Fibroblast of mammary gland (primary cell): ENCODE results near the gene COX17.
A peak's percentile ranks its signal among the peaks of the same experiment; 100 is the strongest.

ENCODE experiments used
- DNase-seq: peaks from one replicate; pipeline ENCODE4 v3.0.0-alpha.2; 2010; ENCODE audit warnings: low read depth
- H3K4me3 ChIP-seq: 2 replicates; pipeline ENCODE4 v1.5.1; 2011; ENCODE audit warnings: low read depth, mild to moderate bottlenecking, low read length, moderate library complexity; ENCODE audit not compliant: control insufficient read depth
- TF ChIP-seq, protein P1 (sequence below): conservative IDR thresholded peaks from 2 replicates; pipeline ENCODE4 v1.5.1; 2011; ENCODE audit warnings: low read depth, low read length, inconsistent platforms; ENCODE audit not compliant: control insufficient read depth, insufficient read depth

COX17 gene

DNA sequence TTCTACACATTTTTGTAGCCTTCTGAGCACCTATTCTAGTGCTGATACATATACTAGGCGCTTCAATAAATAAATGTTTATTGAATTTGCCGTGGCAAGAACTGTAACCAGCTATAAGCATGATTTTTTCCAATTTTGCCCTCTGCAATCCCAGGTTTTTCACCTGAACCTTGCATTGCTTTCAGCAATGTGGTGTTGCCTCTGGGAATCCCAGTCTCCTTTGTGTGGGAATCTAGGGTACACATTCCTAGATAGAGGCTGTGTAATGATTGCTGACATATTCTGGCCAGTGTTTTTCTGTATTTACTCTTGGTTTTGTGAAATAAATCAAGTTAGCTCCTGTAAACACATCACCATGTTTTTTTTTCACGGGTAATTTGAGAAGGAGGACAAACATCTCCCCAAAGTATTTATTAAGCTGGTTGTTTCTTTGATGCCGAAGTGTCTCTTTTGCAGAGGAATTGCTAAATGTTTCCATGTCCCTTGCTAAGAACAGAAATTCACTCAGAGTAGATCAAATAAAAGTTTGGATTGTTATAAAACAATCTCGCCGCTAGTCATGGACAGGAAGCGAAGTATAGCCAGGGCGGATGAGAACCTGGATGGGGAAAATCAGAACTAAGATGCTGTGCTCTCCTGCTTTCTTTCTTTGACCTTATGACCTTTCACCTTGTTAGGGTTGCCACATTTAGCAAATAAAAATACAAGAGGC is 26.8 kb upstream of the COX17 start:
- DNase-seq, result no peak
- TF ChIP-seq, protein P1, sequence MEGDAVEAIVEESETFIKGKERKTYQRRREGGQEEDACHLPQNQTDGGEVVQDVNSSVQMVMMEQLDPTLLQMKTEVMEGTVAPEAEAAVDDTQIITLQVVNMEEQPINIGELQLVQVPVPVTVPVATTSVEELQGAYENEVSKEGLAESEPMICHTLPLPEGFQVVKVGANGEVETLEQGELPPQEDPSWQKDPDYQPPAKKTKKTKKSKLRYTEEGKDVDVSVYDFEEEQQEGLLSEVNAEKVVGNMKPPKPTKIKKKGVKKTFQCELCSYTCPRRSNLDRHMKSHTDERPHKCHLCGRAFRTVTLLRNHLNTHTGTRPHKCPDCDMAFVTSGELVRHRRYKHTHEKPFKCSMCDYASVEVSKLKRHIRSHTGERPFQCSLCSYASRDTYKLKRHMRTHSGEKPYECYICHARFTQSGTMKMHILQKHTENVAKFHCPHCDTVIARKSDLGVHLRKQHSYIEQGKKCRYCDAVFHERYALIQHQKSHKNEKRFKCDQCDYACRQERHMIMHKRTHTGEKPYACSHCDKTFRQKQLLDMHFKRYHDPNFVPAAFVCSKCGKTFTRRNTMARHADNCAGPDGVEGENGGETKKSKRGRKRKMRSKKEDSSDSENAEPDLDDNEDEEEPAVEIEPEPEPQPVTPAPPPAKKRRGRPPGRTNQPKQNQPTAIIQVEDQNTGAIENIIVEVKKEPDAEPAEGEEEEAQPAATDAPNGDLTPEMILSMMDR, result no peak
- no peak overlapping the region for H3K4me3 ChIP-seq

- H3K4me3 ChIP-seq, result peak within 1 kb of the TSS; percentile 56
These were observed 25.6 kb upstream of the COX17 start, which contains the start of gene CFAP91 for GRCh38 chr3:119702530-119703527. Gene CFAP91, plus strand, starts transcription at chr3:119703022. Its CDS starts 77 bp downstream, at chr3:119703099.

DNA sequence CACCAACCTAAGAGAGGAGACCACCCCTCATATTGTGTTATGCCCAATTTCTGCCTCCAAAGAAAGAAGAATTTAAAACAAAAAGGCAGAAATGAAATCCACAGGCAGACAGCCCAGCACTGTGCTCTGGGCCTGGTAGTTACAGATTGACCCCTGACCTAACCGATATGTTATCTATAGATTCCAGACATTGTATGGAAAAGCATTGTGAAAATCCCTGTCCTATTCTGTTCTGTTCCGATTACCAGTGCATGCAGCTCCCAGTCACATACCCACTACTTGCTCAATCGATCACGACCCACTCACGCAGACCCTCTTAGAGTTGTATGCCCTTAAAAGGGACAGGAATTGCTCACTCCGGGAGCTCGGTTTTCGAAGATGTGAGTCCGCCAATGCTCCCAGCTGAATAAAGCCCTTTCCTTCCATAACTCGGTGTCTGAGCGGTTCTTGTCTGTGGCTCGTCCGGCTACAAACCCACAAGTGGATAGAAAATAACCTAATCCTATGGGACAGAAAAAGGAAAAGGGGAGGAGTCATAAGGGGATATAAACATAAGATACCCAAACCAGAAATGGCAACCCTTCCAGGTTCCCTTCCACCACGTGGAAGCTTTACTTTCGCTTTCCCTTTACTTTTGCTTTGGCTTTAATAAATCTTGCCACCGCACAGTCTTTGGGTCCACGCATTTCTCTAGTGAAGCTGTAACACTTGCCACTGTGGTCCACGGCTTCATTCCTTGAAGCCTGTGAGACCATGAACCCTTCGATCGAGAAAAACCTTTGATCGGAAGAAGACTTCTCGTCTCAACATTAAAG is 23.9 kb upstream of the COX17 start:
- TF ChIP-seq, protein P1, result no peak
- no peak for DNase-seq
- no peak overlapping the region for H3K4me3 ChIP-seq

More at GRCh38 chr3:119702530-119703527, 25.6 kb upstream of the COX17 start, which contains the start of gene CFAP91:
- TF ChIP-seq, protein P1, result no peak
- peak; percentile 88 for DNase-seq

DNA sequence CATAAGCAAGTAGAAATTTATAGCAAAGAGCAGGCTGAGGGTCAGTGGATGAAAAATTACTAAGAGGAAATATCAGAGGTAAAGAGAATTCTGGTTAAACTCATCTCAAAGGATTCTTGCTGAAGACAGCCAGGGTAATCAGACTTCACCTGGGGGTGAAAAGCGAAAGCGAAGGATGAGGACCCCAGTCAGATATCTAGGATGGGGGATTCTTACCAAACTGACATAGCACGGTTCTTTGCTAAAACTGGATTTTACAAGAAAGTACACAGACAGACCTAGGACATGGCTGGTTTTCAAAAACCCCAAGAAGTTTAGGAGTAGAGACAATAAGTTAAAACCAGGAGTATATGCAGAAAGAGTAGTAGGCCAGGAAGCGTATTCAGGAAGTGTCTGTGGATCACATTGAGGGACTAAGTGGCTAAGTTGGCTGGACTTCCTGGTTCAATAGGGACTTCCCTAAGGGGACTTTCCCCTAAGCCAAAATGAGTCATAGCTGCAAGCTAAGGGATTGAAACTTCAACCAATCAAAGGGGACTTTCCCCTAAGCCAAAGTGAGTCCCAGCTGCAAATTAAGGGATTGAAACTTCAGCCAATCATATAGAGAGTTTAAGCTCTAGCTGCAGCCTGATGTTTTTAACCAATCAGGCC is 23.2 kb upstream of the COX17 start:
- H3K4me3 ChIP-seq, result no peak overlapping the region
- TF ChIP-seq, protein P1, result no peak
- DNase-seq, result peak; percentile 61

- DNase-seq, result no peak
- TF ChIP-seq, protein P1, result no peak
- H3K4me3 ChIP-seq, result no peak overlapping the region
These were observed 20.2 kb upstream of the COX17 start for GRCh38 chr3:119697394-119697793.
